PFSK-1 (cell line): Measurements from ENCODE around the gene UBE2L5.

Experiments
- REST ChIP-seq, 2 experiments: IDR thresholded peaks; 2 replicates each; pipeline versions ENCODE4 v1.6.1 to v1.8.0; 2011 to 2012; ENCODE audit warnings: low read depth in 2 of 2, low read length in 2 of 2, control low read depth in 1 of 2, inconsistent platforms in 1 of 2, mild to moderate bottlenecking in 1 of 2, moderate library complexity in 1 of 2; ENCODE audit not compliant: insufficient read depth in 1 of 2
- SIN3A ChIP-seq: IDR thresholded peaks from 2 replicates; pipeline ENCODE4 v1.6.1; 2012; ENCODE audit warnings: mild to moderate bottlenecking, low read length, moderate library complexity, borderline replicate concordance; ENCODE audit not compliant: insufficient read depth

- TF ChIP-seq SIN3A (no peak), REST (IDR thresholded peaks at IDR 0.05; ENCODE audit: insufficient read depth in 1 of 2, low read depth in 2 of 2, low read length in 2 of 2) (no peak)
Observed at GRCh38 chr13:30396434-30397075, 25.7 kb upstream of the UBE2L5 start.
